CD1c-positive myeloid dendritic cell (primary cell): Measurements from ENCODE around the gene EPRS1.
"Not testable (repeated sequence)": the region's sequence is repeated elsewhere in the genome, so short reads cannot be mapped to it uniquely, and the experiment has no call there.

Experiments used
- DNase-seq: peaks from one replicate; pipeline ENCODE4 v3.0.0-alpha.2; 2016; ENCODE audit errors: extremely low spot score

The EPRS1 gene

DNA sequence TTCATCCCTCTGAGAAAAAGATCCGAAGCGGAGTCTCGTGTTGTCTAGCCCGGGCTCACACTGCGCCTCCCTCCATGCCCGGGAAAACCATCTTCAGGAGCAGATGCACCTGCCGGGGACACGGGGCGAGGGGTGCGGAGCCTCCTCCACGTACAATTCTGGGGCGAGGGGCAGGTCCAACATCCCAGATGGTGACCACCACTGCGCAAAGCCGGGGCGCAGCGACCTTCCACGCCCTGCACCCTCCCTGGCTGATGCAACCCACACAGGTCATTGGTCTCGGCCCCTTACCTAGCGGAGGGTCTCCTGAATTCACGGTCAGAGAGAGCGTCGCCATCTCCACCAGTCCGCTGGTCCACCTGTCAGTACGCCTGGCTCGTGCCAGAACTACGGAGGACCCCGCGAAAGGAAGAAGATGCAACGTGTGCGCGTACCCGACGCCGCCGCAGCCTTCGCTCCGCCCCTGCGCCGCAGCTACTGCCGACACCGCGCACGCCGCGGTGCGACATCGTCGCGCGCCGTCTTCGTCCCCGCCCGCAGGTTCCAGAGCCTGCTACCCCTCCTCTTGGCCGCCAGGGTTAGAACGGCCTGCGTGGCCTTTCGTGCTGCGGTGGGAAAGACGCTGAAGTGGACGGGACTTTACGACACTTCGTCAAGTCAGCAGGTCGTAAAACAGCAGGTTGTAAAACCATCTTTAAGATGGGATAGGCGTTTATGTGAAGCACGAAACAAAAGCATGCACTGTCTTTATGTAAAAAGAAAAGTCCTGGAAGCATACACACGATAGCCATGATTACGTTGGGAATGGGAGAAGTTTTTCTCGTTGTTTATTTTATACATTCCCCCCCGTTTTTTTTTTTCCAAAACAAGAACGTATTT lies at the start of gene EPRS1:
TSS of gene EPRS1 (minus strand) at position 454 of the 879 bp plus-strand sequence. CDS start at position 337, 117 bp downstream.
- peak; percentile 97 for DNase-seq

DNA sequence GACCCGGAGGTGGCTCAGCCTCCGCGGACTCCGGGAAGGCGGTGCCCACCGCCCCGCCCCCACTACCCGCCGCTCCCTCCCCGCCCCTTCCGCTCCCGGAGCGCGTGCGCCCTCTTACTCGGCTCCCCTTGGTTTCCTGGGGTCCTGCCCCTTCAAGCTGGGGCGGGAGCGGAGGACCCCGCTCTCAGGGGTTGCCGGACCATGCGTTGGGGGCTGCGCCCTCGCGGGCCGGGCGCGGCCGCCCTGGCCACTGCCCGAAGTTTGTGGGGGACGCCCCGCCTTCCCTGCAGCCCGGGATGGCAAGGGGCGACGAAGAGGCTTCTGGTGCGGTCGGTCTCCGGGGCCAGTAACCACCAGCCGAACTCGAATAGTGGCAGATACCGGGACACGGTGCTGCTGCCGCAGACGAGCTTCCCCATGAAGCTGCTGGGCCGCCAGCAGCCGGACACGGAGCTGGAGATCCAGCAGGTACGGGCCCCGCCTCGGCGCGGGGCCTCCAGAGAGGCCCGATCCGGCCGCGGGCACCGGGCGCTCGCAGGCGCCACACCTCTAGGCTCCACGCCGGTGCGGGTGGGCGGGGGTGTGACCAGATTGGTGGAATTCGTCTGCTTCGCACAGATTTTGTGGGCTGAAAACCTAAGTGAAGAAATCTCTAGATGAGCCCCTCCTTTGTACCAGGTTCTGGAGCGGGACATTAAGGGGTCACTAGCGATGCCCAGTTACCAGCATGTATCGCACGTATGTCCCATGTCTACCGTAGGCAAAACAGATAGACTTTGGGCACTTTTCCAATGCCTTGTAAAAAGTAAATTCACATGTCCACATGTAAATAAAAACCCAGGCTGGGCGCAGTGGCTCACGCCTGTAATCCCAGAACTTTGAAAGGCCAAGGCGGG lies 48.0 kb upstream of the EPRS1 start, which contains the start of gene IARS2:
TSS of gene IARS2 (plus strand) at position 117 of the 896 bp plus-strand sequence. CDS start at position 202, 85 bp downstream.
- peak; percentile 92 for DNase-seq

DNA sequence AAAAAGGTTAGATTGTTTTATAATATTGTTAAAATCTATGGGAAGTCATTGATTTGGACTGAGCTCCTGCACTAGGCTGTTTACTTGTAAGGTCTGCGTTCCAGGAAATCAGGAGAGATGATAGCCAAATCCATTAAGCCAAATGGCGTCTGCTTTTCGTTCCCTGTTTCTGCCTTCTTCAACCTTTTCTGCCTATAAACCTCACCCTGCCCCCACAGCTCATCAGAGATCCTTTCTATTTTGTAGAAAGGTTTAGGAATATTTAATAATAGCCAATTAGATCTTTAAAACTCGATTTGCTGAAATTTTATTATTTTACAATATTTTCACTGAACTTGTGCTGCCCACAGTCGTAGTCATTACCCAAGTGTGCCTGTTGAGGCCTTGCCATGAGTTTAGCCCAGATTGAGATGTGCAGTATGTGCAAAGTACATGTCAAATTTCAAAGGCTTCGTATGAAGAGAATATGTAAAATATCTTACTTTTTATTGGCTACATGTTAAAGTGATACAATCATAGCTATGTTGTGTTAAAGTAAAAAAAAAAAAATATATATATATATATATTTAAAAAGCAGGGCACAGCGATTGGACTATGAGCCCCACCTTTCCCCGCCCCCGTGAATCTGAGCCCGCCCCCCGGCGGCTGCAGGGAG lies 47.2 kb upstream of the EPRS1 start:
- no peak for DNase-seq

DNA sequence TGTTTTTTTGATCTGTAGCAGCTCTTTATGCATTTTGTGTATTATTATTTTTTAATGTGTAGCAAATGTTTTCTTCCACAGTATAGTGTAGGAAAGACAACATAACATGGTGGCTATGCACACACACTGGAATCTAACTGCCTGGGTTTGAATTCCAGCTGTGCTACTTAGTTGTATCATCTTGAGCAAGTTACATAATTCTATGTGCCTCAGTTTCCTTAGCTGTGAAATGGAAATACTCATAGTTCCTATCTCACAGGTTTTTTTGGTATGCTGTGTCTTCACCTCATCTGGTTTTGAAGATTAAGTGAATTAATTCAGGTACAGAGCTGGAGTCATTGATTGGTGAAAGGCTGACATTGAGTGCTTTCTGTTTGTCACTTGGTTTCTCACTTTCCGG lies 46.4 kb upstream of the EPRS1 start:
- no peak for DNase-seq

DNA sequence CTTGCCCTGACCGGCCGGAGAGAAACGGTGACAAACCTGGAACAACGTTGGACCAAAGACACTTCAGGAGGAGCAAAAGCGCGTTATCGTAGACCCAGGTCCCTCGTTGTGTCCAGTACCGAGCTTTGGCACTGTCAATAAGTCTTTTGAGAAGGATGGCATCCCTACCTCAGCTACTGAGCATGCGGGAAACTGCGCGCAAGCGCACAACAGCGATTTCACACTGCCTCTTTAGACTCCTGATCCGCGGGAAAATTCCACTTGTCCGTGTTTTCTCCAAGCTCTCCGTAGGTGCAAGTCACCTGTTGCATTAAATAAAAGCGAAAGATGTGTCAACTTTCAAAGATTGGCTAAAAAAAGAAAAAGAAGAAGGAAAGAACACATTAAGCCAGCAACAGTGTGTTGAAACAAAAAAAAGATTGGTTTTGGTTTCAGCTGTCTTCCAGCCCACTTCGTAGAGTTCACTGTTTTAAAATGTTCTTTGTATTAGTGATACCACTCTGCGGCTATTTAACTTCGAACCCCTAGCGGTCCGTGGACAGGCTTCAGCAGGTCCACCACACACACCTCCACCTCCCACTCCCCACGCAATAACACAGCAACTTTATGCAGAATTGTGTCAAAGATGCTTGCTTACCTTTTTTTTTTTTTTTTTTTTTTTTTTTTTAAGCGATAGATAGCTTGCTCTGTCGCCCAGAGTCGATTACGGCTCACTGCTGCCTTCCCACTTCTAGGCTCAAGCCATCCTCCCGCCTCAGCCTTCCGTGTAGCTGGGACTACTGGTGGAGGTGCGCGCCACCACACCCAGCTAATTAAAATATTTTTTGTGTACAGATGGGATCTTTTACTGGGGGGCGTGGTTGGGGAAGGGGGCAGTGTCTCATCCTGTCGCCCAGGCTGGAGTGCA lies 43.6 kb upstream of the EPRS1 start, which contains the start of gene BPNT1:
TSS of gene BPNT1 (minus strand) at position 139 of the 907 bp plus-strand sequence. CDS start 9,942 bp downstream, outside the sequence.
- peak; percentile 98 for DNase-seq

DNA sequence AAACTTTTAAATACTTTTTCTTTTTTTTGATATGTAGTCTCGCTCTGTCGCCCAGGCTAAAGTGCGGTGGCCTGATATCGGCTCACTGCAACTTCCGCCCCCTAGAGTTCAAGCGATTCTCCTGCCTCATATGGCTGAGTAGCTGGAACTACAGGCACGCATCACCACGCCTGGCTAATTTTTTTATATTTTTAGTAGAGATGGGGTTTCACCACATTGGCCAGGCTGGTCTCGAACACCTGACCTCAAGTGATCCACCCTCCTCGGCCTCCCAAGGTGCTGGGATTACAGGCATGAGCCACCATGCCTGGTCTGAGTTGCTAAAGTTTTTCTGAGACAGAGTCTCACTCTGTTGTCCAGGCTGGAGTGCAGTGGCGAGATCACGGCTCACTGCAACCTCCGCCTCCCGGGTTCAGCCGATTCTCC lies 40.0 kb upstream of the EPRS1 start:
- not testable (repeated sequence) for DNase-seq

DNA sequence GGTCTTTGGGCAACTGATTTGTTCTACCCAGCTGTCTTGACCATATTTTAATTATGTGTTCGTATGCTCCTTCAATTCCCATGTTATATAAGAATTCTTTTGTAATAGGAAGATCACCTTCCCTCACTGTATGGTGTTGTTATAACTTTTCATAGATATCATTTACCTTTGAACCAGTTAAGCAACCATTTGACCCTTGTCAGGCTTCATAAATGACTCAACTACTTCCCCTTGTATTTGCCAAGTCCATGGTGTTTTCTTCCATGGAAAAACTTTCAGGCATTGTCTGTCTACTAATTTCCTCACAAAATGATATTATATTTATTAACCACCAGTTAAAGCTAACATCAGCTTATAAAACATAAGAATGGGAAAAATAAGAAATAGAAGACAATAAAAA lies 38.2 kb upstream of the EPRS1 start:
- DNase-seq = peak; percentile 51

DNA sequence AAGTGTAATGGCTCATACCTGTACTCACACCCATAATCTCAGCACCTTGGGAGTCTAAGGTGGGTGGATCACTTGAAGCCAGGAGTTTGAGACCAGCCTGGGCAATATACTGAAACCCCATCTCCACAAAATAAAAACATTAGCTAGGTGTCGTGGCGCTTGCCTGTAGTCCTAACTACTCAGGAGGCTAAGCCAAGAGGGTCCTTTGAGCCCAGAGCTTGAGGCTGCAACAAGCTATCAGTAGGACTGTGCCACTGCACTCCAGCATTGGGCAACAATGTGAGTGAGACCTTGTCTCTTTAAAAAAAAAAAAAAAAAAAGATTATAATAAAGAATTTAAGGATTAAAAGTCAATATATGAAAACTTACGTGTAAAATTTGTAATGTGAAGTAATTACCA lies 31.6 kb upstream of the EPRS1 start:
- no peak for DNase-seq

DNA sequence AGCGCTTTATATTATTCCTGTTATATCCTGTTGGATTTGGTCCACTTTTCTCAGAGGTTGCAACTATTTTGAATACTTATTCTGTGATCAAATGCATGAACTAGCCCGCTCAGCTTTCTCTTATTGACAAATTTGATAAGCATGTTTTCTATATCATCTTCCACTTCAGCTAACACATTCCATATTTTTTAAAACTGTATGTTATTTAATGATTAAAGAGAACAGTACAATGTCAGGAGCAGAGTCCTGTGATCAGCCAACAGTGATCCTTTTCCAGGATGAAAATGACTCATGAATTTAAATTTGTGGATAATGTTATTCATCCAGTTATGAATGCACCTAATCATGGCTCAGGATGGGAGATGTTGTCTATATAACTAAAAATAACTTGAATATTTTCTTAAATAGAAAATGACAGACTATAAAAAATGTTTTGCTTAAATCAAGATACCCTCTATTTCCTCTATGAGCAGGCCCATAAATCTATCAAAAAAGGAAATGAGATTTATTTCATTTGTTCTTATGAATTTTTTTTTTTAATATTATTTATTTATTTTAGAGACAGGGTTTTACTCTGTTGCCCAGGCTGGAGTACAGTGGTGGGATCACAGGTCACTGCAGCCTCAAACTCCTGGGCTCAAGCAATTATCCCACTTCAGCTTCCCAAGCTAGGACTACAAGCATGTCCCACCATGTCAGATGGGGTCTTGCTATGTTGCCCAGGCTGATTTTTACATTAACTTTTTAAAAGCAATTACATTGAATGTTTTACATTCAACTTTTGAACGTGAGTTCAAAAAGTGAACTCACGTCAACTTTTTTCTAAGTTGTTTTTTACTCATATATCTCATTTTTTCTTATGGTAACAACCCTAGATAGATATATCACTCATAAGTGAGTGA lies 30.8 kb upstream of the EPRS1 start:
- no peak for DNase-seq

DNA sequence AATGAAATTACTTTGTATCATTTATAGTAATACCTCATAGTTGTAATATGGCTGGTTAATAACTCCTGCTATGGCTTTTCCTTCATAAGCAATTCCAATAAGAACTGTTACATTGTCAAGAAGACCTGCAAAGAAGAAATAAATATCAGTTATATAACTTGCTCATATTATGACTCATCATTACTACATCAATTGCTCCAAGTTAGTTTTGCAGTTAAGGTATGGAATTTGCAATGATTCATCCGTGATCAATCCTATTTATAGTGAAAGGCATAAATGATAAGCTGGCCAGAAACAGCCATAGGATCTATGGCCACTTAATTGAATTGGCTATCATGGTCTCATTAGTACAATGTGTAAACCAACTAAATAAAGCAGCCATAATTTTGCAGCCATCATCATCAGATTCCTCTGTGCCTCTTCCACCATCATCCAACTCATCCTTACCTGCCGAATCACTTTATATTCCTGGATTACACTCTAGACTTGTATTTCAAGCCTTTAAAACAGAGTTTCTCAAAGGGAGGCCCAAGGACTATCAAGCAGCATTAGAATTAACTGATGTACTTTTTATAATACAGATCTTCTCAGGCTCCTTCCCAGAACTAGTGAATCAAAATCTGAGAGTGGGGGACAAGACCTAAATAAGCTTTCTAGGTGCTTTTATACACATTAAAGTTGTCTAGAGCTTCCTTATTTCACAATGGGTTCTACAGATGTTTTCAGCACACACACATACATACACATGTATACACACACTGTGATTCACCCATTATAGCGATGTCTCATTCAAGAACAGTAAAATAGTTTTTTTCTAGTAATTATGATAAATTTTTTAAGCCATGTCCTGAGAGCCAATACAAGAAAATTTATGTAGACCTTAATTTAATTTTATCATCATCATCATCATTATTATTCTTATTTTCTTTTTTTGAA lies 21.2 kb upstream of the EPRS1 start:
- DNase-seq = no peak

DNA sequence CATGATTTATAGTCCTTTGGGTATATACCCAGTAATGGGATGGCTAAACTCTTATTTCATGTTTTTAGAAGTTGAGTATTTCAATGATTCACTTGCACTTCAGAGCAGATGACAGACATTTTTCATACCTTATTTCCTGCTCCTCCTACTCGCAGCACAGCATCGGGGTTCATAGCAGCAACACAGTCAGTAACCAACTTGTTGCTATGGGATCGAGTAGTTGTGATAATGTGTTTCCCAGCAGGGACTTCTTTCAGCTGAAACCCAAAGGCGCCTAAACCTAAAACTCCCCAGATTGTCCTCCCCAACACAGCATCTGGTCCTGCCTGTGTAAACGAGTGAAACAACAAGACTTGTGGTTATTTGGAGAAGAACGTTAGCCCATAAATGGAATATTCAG lies 16.3 kb upstream of the EPRS1 start:
- DNase-seq = no peak

DNA sequence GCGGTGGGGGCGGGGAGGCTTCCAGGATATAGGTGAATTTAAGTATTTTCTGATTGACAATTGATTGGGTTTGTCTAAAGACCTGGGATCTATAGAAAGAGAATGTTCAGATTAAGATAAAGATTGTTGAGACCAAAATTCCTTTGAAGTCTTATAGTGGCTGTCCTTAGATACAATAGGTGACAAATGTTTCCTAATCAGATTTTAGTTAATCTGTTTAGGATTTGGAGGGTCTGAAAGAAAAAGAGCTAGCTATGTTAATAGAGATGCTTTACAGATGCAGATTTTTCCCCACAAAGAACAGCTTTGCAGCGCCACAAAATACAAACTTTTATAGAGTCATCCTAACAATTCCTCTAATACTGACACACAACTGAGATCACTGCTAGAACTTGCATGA lies 14.6 kb upstream of the EPRS1 start:
- no peak for DNase-seq

DNA sequence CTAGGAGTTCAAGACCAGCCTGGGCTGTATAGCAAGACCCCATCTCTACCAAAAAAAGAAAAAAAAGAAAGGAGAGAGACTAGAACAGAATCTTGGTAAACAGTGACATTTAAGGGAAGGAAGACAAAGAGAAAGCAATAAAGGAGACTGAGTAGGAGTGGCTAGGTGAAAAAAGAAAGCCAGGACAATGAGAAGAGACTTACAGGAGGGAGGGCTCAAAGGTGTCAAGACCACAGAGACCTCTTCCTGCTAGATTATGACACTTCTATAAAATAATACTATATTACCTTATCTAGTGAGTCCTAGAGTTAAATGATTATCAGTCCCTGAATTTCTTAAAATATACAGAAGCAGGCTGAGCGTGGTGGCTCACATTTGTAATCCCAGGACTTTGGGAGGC lies 10.1 kb upstream of the EPRS1 start:
- DNase-seq = no peak

DNA sequence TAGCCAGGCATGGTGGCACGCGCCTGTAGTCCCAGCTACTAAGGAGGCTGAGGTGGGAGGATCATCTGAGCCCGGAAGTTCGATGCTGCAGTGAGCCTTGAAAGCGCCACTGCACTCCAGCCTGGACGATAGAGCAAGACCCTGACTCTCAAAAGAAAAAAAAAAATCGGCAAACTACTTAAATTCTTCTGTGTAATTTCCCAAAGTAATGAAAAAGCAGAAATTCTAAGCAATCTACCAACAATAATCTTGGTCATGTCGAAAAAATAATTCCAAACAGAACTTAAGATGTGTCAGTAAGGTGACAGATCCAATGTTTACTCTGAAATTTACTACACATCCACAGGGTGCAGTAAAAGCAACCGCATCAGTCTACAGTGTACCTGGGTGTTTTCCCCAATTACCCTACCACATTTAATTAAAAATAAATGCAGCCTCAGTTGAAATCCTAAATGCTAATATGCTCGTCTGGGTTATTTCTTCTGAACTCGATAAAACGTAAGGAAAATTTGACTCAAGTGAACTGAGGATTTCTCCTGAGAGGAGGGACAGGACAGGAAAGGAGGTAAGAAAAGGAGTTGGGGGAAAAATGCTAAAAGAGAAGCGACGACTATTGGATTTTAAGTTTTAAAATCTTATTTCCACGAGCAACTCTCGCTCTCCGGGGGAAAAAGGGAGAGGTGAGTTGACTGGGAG lies 801 bp downstream of the EPRS1 start:
- peak; percentile 6 for DNase-seq

DNA sequence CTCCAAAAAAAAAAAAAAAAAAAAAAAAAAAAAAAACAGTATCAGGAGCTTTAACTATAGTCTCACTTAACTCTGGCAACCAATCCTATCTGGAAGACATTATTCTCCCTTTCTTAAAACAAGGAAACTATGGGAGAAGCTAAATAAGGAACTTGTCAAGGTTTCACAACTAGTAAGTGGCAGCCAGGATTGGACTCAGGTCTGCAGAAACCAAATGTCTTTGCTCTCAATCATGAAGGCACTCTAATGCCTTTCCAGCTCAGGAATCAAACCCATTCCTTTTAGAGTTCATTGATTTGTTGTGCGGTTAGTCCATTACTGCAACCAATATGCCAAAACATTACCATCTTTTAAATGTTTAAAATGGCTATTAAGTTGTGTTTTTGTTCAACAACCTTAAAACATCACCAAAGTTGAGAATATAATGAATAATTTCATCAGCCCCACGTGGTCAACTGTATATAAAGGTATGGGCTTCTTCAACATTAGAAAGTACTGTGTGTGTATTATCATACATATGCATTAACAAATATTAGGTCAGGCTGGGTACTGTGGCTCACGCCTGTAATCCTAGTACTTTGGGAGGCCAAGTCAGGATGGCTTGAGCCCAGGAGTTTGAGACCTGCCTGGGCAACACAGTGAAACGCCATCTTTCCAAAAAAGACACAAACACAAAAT lies 1.5 kb downstream of the EPRS1 start:
- peak; percentile 61 for DNase-seq

DNA sequence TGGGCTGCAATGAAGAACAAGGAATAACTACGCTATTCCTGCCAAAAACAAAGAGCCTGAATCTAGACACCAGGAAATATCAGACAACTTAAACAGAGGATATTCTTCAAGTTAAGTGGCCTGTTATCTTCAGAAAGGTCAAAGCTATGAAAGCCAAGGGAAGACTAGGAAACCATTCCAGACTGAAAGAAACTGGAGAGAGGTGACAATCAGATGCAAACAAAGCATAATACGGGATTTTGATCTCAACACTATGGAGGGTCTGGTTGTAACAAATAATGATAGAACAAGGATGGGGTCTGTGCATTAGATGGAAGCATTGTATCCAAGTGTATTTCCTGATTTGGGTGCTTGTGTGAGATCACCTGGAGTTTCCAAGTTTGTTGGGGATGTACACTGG lies 2.7 kb downstream of the EPRS1 start:
- no peak for DNase-seq

DNA sequence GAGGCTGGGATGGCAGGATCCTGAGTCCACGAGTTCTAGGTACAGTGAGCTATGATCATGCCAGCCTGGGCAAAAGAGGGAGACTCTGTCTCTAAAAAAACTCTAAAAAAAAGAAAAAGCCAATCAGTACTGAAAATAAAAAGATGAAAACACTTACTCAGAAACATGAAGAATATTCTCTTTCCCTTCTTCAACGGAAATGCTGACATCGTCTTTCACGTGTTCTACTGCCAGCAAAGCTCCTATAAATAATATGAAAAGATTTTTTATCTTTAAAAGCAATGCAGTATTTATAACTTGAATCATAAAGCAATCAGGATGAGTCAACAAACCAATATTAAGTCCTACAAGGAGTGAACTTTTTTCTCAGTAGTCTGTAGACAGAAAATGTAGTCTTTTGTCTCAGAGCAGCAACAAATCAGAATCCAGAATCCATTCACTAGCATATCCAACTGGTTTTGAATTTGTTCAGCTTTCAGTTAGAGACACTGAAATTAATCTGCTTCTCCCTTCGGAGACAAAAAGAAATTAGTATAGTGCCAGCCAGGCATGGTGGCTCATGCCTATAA lies 6.2 kb downstream of the EPRS1 start:
- no peak for DNase-seq
